Left ventricle myocardium inferior (tissue), 1 donor: ENCODE measurements around the gene STK32B. TPM values are rescaled to one million over a fixed set of nuclear protein-coding genes. Genes with fewer than 3 reads are reported as not detected.

Source experiments
- DNase-seq: peaks from one replicate; pipeline ENCODE4 v3.0.0-alpha.2; 2020
- H3K27ac ChIP-seq: fragments of 200-600 bp; replicated peaks from 2 replicates; pipeline ENCODE4 v1.8.0; 2021
- H3K27me3 ChIP-seq: fragments of 200-600 bp; 2 replicates; pipeline ENCODE4 v1.8.0; 2021; ENCODE audit warnings: low read depth
- H3K36me3 ChIP-seq: fragments of 200-600 bp; 2 replicates; pipeline ENCODE4 v1.8.0; 2021
- H3K4me1 ChIP-seq: fragments of 200-600 bp; 2 replicates; pipeline ENCODE4 v1.8.0; 2021
- H3K4me3 ChIP-seq: fragments of 200-600 bp; 2 replicates; pipeline ENCODE4 v1.8.0; 2021; ENCODE audit warnings: mild to moderate bottlenecking, moderate library complexity
- H3K9me3 ChIP-seq: fragments of 200-600 bp; replicated peaks from 2 replicates; pipeline ENCODE4 v1.8.0; 2021
- intact Hi-C: fragments of 100-400 bp; cut with micrococcal nuclease; formaldehyde crosslinking; loops from one replicate; pipeline ENCODE4 v1.11.0; 2022
- total RNA-seq: library from RNA; stranded (reverse); fragmentation: NEBNext Ultra II Directional; extraction: Animal tissue kit (Norgen Biotek cat#: 25700); gene quantifications from one replicate; pipeline ENCODE4 v1.2.1, GENCODE V29; 2021
- TF ChIP-seq, protein P1 (sequence below): fragments of 200-600 bp; IDR thresholded peaks from 2 replicates; pipeline ENCODE4 v1.8.0; 2021; ENCODE audit warnings: antibody characterized with exemption, mild to moderate bottlenecking, borderline replicate concordance
- donor health status: DM: no; HTN: yes; CAD: no; lungs with severe emphysema.

STK32B gene
- total RNA-seq, 1 donor from 2014 or later: 0.55 TPM

DNA sequence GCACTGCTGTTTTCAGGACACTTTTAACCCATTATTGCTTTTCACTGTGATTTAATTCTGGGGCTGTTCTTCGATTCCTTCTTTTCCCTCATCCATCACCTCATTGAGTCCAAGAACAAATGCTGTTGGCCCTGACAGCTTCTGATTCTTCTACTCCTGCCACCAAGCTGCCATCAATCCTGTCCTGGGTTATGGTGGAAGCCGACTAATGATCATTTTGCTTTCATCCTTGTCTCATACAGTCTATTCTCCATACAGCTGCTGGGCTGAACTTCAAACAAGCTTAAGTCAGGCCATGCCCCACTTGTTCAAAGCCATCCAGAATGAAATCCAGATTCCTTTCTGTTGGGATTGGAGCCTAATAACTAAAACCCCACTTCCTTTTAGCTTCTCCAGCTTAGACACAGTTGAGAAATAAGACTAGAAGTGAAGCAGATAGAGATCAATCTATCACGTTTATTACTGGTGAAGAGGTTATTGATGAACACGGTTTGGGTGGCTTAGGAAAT, 161.9 kb downstream of the STK32B start:
- Histone ChIP-seq H3K4me1 (no peaks in the 10 kb centered on the region), H3K27ac (no peak overlapping the region), H3K27me3 (peaks cover 39% of the 10 kb centered on the region), H3K36me3 (no peaks in the 10 kb centered on the region), H3K9me3 (no peaks in the 10 kb centered on the region), H3K4me3 (no peak overlapping the region)
- DNase-seq: no peak
- TF ChIP-seq, protein P1, sequence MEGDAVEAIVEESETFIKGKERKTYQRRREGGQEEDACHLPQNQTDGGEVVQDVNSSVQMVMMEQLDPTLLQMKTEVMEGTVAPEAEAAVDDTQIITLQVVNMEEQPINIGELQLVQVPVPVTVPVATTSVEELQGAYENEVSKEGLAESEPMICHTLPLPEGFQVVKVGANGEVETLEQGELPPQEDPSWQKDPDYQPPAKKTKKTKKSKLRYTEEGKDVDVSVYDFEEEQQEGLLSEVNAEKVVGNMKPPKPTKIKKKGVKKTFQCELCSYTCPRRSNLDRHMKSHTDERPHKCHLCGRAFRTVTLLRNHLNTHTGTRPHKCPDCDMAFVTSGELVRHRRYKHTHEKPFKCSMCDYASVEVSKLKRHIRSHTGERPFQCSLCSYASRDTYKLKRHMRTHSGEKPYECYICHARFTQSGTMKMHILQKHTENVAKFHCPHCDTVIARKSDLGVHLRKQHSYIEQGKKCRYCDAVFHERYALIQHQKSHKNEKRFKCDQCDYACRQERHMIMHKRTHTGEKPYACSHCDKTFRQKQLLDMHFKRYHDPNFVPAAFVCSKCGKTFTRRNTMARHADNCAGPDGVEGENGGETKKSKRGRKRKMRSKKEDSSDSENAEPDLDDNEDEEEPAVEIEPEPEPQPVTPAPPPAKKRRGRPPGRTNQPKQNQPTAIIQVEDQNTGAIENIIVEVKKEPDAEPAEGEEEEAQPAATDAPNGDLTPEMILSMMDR: no peak
- intact Hi-C loops: no loop called here

DNA sequence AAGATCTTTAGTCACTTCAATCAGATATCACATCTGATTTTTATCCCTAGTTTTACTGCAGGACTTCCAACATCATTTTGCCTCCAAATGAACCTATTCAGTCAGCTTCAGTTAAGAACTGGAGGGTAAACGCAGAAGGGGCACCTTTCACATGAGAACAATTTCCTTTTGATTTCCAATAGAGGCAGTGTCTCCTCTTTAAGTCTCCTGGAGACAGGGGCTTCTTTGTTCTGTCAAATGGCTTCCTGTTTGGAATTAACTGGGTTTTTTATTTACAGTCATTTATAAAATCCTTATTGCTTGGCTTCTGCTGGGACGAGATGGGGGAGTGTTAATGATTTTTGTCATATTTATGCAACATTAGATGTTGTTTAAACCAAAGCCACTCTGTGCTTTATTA, 164.0 kb downstream of the STK32B start:
- no peak for DNase-seq
- Histone ChIP-seq H3K36me3 (no peaks in the 10 kb centered on the region), H3K4me1 (no peaks in the 10 kb centered on the region), H3K27ac (no peak overlapping the region), H3K9me3 (no peaks in the 10 kb centered on the region), H3K27me3 (peaks cover 30% of the 10 kb centered on the region), H3K4me3 (no peak overlapping the region)
- intact Hi-C loops: no loop called here
- TF ChIP-seq, protein P1: no peak

DNA sequence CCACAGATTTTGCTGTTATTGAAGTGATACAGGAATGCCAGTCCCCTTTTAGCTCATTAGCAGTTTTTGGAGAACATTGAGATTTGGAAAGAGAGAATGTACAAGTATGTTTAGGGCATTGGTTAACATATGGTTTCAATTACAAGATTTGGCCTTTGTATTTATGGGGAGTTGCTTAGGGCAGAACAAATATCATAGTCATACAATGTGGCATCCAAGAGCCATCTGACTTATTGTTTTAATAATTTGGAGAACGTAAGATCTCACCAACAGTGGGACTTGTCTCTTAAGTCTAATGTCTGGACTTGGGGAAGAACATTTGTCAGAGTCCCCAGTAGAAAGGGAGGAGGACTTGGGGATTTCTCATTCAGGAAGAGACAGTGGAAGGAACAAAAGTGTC, 166.1 kb downstream of the STK32B start:
- H3K36me3 ChIP-seq: no peaks in the 10 kb centered on the region
- peaks cover 14% of the 10 kb centered on the region for H3K9me3 ChIP-seq
- no peak overlapping the region for H3K4me3 ChIP-seq
- intact Hi-C loops: no loop called here
- no peak overlapping the region for H3K27ac ChIP-seq
- no peak for DNase-seq
- H3K27me3 ChIP-seq: peaks cover 30% of the 10 kb centered on the region
- TF ChIP-seq, protein P1: no peak
- H3K4me1 ChIP-seq: no peaks in the 10 kb centered on the region

DNA sequence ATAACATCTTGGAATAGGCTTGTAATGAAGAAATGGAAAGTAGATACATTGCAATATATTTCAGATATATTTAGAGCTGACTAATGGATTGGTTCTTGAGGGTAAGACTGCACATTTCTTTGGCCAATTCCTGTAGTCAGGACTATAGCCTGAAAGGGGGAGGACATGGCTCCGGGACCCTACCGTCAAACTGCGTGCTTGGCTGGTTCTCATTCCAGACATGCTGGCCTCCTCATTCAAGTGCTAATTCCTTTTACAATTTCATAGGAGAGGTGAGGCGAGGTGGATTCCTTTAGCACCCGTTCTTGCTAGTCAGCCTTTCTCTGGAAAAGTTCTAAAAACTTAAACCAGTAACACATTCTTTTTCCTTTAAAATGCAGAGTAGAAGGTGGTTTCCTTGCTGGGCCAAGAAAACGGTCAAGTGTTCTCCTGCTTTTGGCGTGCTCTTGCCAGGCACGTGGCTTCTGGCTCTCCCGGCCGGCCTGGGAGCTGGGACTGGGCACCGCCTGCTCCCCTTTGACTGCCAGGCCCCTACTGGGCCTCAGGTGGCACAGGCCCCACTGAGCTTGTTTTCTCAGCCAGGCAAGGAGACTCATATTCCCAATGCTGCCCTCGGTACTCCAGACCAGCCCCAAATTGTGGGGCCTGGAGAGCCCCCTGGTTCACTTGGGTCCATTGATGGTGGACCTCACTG, 167.2 kb downstream of the STK32B start:
- H3K4me1 ChIP-seq: no peaks in the 10 kb centered on the region
- peaks cover 24% of the 10 kb centered on the region for H3K9me3 ChIP-seq
- H3K36me3 ChIP-seq: no peaks in the 10 kb centered on the region
- H3K27me3 ChIP-seq: peaks cover 24% of the 10 kb centered on the region
- intact Hi-C loops: no loop called here
- DNase-seq: no peak
- no peak overlapping the region for H3K27ac ChIP-seq
- TF ChIP-seq, protein P1: no peak
- no peak overlapping the region for H3K4me3 ChIP-seq

DNA sequence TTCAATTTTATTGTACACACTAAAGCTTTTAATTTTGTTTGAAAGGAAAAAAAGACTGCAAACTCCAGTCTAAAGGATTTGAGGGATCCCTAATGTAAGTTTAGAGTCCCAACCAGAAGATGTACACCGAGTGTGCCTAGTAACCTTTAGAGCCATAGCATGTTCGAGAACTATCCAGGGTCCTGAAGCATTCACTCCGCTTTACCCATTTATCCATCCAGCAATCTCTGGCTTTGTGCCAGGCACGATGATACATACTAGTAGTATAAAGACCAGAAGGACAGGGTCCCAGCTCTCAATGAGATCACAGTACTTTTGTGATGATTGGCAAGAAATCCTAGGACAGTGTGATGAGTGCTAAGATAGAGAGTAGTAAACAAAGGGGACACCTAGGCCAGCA, 168.7 kb downstream of the STK32B start:
- DNase-seq: no peak
- peaks cover 10% of the 10 kb centered on the region for H3K27me3 ChIP-seq
- no peak overlapping the region for H3K27ac ChIP-seq
- no peaks in the 10 kb centered on the region for H3K36me3 ChIP-seq
- no peaks in the 10 kb centered on the region for H3K4me1 ChIP-seq
- intact Hi-C loops: no loop called here
- H3K9me3 ChIP-seq: peaks cover 24% of the 10 kb centered on the region
- TF ChIP-seq, protein P1: no peak
- H3K4me3 ChIP-seq: no peak overlapping the region
